Measurements from ENCODE around the gene RASSF3.

- TF ChIP-seq GATA3 (IDR thresholded peaks at IDR 0.05; ENCODE audit: low read depth, low read length) = no peak
- TF ChIP-seq GATA2 (IDR thresholded peaks at IDR 0.05; ENCODE audit: low read depth, low read length) = no peak
Measured at GRCh38 chr12:64688715-64689114, 78.4 kb downstream of the RASSF3 start.

Measured in SH-SY5Y (cell line).